Caco-2 (cell line): ENCODE measurements around the gene IQSEC3. TPM values are rescaled to one million over a fixed set of nuclear protein-coding genes. Genes with fewer than 3 reads are reported as not detected.

Experiments
- BruUV-seq: library from RNA; stranded (reverse); fragments of 400-500 nt; replicated peaks from 2 replicates; lab custom pipeline; 2021; lab: Mats Ljungman, UMichigan
- CTCF ChIA-PET: fragments of 300-600 bp; sonication (Branson Sonifier 250); formaldehyde crosslinking; loops from one replicate; lab custom pipeline; 2022; ENCODE audit warnings: antibody characterized with exemption; lab: Charles Lee
- POLR2A ChIA-PET: fragments of 300-600 bp; sonication (Branson Sonifier 250); formaldehyde crosslinking; loops from one replicate; lab custom pipeline; 2022; ENCODE audit warnings: antibody characterized with exemption; lab: Charles Lee
- DNase-seq, 2 experiments: peaks; one replicate each; pipeline versions ENCODE4 v3.0.0 to v3.0.0-alpha.2; 2020 to 2022
- H3K27me3 ChIP-seq: replicated peaks from 2 replicates; pipeline ENCODE4 v1.6.0; 2011; ENCODE audit warnings: low read length; ENCODE audit not compliant: control insufficient read depth, insufficient read depth
- H3K36me3 ChIP-seq: 2 replicates; pipeline ENCODE4 v1.5.1; 2011; ENCODE audit warnings: low read length; ENCODE audit not compliant: control insufficient read depth, insufficient read depth
- H3K4me1 ChIP-seq: fragments of 250-450 bp; sonication (Bioruptor Pico); 2 replicates; pipeline ENCODE4 v1.5.1; 2020; ENCODE audit warnings: mild to moderate bottlenecking
- H3K4me3 ChIP-seq: 2 replicates; pipeline ENCODE4 v1.5.1; 2011; ENCODE audit warnings: low read depth, mild to moderate bottlenecking, control low read depth, low read length
- H3K9me3 ChIP-seq: fragments of 250-450 bp; sonication (Bioruptor Pico); 2 replicates; pipeline ENCODE4 v1.5.1; 2020; ENCODE audit warnings: mild to moderate bottlenecking, moderate library complexity
- H3K27ac Mint-ChIP-seq: one replicate; pipeline ENCODE4 v1.8.0; 2022; ENCODE audit warnings: mixed read lengths; ENCODE audit not compliant: unreplicated experiment
- H3K27me3 Mint-ChIP-seq: one replicate; pipeline ENCODE4 v1.8.0; 2022; ENCODE audit warnings: mixed read lengths; ENCODE audit not compliant: insufficient read depth, unreplicated experiment
- H3K36me3 Mint-ChIP-seq: one replicate; pipeline ENCODE4 v1.8.0; 2022; ENCODE audit warnings: mild to moderate bottlenecking, mixed read lengths; ENCODE audit not compliant: insufficient read depth, unreplicated experiment
- H3K4me1 Mint-ChIP-seq: one replicate; pipeline ENCODE4 v1.8.0; 2022; ENCODE audit warnings: low read depth, mixed read lengths; ENCODE audit not compliant: unreplicated experiment
- H3K4me3 Mint-ChIP-seq: one replicate; pipeline ENCODE4 v1.8.0; 2022; ENCODE audit warnings: mild to moderate bottlenecking, moderate library complexity, mixed read lengths; ENCODE audit not compliant: unreplicated experiment
- H3K9me3 Mint-ChIP-seq: one replicate; pipeline ENCODE4 v1.8.0; 2022; ENCODE audit warnings: mixed read lengths; ENCODE audit not compliant: unreplicated experiment
- intact Hi-C: fragments of 100-400 bp; cut with micrococcal nuclease; formaldehyde crosslinking; loops from one replicate; pipeline ENCODE4 v1.10.0; 2022; ENCODE audit not compliant: unreplicated experiment
- total RNA-seq: library from RNA; stranded (reverse); gene quantifications from 2 replicates; pipeline ENCODE4 v1.2.3, GENCODE V29; 2022
- TF ChIP-seq, protein P1 (sequence below), 2 experiments: fragments of 200-600 bp in 1 of 2; IDR thresholded peaks; 1 replicate in 1 of 2; 2 replicates in 1 of 2; pipeline versions ENCODE4 v1.5.1 to v1.8.0; 2011 to 2022; ENCODE audit warnings: antibody characterized with exemption in 1 of 2, control low read depth in 1 of 2, inconsistent platforms in 1 of 2, low read depth in 1 of 2, low read length in 1 of 2, mild to moderate bottlenecking in 1 of 2, moderate library complexity in 1 of 2; ENCODE audit not compliant: insufficient read depth in 1 of 2, severe bottlenecking in 1 of 2, unreplicated experiment in 1 of 2

Gene IQSEC3
- total RNA-seq, 1 experiment from 2014 or later, result 0.59 TPM

GRCh38 chr12:179885-180284, 113.3 kb downstream of the IQSEC3 start:
- Histone ChIP-seq H3K36me3 (no peaks in the 10 kb centered on the region), H3K4me3 (no peak overlapping the region), H3K4me1 (peaks cover 12% of the 10 kb centered on the region), H3K27me3 (no peaks in the 10 kb centered on the region), H3K9me3 (no peaks in the 10 kb centered on the region)
- CTCF ChIA-PET, result no interaction called here
- Mint-ChIP-seq H3K4me1 (peaks cover 8% of the 10 kb centered on the region), H3K9me3 (no peaks in the 10 kb centered on the region), H3K27ac (no peak overlapping the region), H3K27me3 (no peaks in the 10 kb centered on the region), H3K4me3 (no peak overlapping the region), H3K36me3 (no peaks in the 10 kb centered on the region)
- no peak for DNase-seq
- BruUV-seq, result no TSS peak
- intact Hi-C loops, result no loop called here
- POLR2A ChIA-PET, result no interaction called here
- TF ChIP-seq, protein P1, sequence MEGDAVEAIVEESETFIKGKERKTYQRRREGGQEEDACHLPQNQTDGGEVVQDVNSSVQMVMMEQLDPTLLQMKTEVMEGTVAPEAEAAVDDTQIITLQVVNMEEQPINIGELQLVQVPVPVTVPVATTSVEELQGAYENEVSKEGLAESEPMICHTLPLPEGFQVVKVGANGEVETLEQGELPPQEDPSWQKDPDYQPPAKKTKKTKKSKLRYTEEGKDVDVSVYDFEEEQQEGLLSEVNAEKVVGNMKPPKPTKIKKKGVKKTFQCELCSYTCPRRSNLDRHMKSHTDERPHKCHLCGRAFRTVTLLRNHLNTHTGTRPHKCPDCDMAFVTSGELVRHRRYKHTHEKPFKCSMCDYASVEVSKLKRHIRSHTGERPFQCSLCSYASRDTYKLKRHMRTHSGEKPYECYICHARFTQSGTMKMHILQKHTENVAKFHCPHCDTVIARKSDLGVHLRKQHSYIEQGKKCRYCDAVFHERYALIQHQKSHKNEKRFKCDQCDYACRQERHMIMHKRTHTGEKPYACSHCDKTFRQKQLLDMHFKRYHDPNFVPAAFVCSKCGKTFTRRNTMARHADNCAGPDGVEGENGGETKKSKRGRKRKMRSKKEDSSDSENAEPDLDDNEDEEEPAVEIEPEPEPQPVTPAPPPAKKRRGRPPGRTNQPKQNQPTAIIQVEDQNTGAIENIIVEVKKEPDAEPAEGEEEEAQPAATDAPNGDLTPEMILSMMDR (IDR thresholded peaks at IDR 0.05; ENCODE audit: insufficient read depth in 1 of 2, low read depth in 1 of 2, low read length in 1 of 2, severe bottlenecking in 1 of 2, unreplicated experiment in 1 of 2), result no peak

- H3K27me3 ChIP-seq, result no peaks in the 10 kb centered on the region
- ChIA-PET POLR2A (no interaction called here), CTCF (no interaction called here)
- no peaks in the 10 kb centered on the region for H3K9me3 ChIP-seq
- H3K4me3 ChIP-seq, result no peak overlapping the region
- Mint-ChIP-seq H3K9me3 (no peaks in the 10 kb centered on the region), H3K4me3 (no peak overlapping the region), H3K36me3 (no peaks in the 10 kb centered on the region), H3K4me1 (peaks cover 8% of the 10 kb centered on the region), H3K27me3 (no peaks in the 10 kb centered on the region), H3K27ac (no peak overlapping the region)
- TF ChIP-seq, protein P1 (IDR thresholded peaks at IDR 0.05; ENCODE audit: insufficient read depth in 1 of 2, low read depth in 1 of 2, low read length in 1 of 2, severe bottlenecking in 1 of 2, unreplicated experiment in 1 of 2), result no peak
- no TSS peak for BruUV-seq
- intact Hi-C loops, result no loop called here
- H3K36me3 ChIP-seq, result no peaks in the 10 kb centered on the region
- DNase-seq, result no peak
- H3K4me1 ChIP-seq, result peaks cover 12% of the 10 kb centered on the region
These were observed 113.9 kb downstream of the IQSEC3 start for GRCh38 chr12:180445-180844.

DNA sequence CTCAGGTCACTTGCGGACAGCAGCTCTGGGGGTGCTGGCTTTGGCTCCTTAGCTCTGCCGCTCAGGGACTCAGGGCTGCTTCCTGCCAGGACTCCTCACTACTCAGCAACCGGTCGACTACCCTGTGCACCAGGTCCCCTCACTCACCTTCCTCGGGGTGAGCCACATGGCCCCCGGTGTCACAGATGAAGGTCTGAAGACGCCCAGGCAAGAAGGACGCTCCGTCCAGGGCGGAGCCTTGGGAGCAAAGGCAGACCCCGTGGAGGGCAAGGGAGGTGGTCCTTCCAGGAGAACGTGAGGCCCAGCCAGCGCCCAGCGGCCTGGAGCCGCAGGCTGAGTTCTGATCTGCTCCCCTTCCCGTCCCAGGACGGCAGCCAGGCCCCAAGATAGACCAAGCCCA, 115.4 kb downstream of the IQSEC3 start:
- Histone ChIP-seq H3K4me3 (no peak overlapping the region), H3K36me3 (no peaks in the 10 kb centered on the region), H3K9me3 (no peaks in the 10 kb centered on the region), H3K4me1 (peaks cover 5% of the 10 kb centered on the region), H3K27me3 (no peaks in the 10 kb centered on the region)
- Mint-ChIP-seq H3K4me1 (peaks cover under 1% of the 10 kb centered on the region), H3K4me3 (no peak overlapping the region), H3K36me3 (no peaks in the 10 kb centered on the region), H3K27me3 (no peaks in the 10 kb centered on the region), H3K9me3 (no peaks in the 10 kb centered on the region), H3K27ac (no peak overlapping the region)
- BruUV-seq, result no TSS peak
- ChIA-PET POLR2A (no interaction called here), CTCF (no interaction called here)
- DNase-seq, result no peak
- TF ChIP-seq, protein P1 (IDR thresholded peaks at IDR 0.05; ENCODE audit: insufficient read depth in 1 of 2, low read depth in 1 of 2, low read length in 1 of 2, severe bottlenecking in 1 of 2, unreplicated experiment in 1 of 2), result no peak
- intact Hi-C loops, result no loop called here
